IPS-15b (cell line): ENCODE data around the gene DCP1B.
A peak's percentile ranks its signal among the peaks of the same experiment; 100 is the strongest.

Experiments used
- H3K27me3 ChIP-seq: one replicate; pipeline ENCODE4 v1.6.1; 2013; ENCODE audit warnings: low read length; ENCODE audit not compliant: control insufficient read depth, insufficient read depth
- H3K36me3 ChIP-seq: one replicate; pipeline ENCODE4 v1.6.1; 2013; ENCODE audit warnings: low read length; ENCODE audit not compliant: control insufficient read depth, insufficient read depth
- H3K4me1 ChIP-seq: one replicate; pipeline ENCODE4 v1.6.1; 2013; ENCODE audit warnings: mild to moderate bottlenecking, low read length; ENCODE audit not compliant: control insufficient read depth, insufficient read depth
- H3K4me3 ChIP-seq: one replicate; pipeline ENCODE4 v1.5.1; 2013; ENCODE audit warnings: low read depth, low read length
- H3K9ac ChIP-seq: one replicate; pipeline ENCODE4 v1.6.1; 2013; ENCODE audit warnings: low read depth, mild to moderate bottlenecking, low read length
- H3K9me3 ChIP-seq: one replicate; pipeline ENCODE4 v1.6.1; 2013; ENCODE audit warnings: mild to moderate bottlenecking, low read length; ENCODE audit not compliant: control insufficient read depth, insufficient read depth

Gene DCP1B

DNA sequence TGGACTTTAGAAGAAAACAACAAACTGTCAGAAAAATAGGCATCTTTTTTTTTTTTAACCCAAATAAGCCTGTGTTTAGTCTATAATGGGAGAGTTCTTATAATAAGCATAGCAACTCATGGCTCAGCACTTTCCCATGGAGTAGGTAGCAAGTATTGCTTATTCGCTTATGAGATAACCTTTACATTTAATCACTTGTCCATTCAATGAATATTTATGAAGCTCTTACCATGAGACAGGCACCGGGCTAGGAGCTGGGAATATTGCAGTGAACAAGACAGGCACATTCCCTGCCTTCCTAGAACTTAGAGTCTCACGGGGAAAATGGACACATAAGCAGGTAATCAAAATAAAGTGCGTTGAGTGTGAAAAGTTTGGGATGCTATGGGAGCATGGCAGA, 10.0 kb upstream of the DCP1B start:
- peaks cover 7% of the 10 kb centered on the region for H3K4me1 ChIP-seq
- H3K36me3 ChIP-seq = no peaks in the 10 kb centered on the region
- H3K27me3 ChIP-seq = no peaks in the 10 kb centered on the region
- no peak overlapping the region for H3K4me3 ChIP-seq
- H3K9ac ChIP-seq = no peak overlapping the region
- no peaks in the 10 kb centered on the region for H3K9me3 ChIP-seq

- Histone ChIP-seq H3K4me1 (peaks cover 8% of the 10 kb centered on the region), H3K36me3 (no peaks in the 10 kb centered on the region), H3K9me3 (no peaks in the 10 kb centered on the region), H3K27me3 (no peaks in the 10 kb centered on the region), H3K4me3 (no peak overlapping the region), H3K9ac (no peak overlapping the region)
Observed at GRCh38 chr12:2013527-2014223, 9.4 kb upstream of the DCP1B start.

GRCh38 chr12:2013086-2013485, 8.8 kb upstream of the DCP1B start:
- Histone ChIP-seq H3K27me3 (no peaks in the 10 kb centered on the region), H3K36me3 (no peaks in the 10 kb centered on the region), H3K4me3 (no peak overlapping the region), H3K9me3 (no peaks in the 10 kb centered on the region), H3K4me1 (peaks cover 8% of the 10 kb centered on the region), H3K9ac (no peak overlapping the region)

DNA sequence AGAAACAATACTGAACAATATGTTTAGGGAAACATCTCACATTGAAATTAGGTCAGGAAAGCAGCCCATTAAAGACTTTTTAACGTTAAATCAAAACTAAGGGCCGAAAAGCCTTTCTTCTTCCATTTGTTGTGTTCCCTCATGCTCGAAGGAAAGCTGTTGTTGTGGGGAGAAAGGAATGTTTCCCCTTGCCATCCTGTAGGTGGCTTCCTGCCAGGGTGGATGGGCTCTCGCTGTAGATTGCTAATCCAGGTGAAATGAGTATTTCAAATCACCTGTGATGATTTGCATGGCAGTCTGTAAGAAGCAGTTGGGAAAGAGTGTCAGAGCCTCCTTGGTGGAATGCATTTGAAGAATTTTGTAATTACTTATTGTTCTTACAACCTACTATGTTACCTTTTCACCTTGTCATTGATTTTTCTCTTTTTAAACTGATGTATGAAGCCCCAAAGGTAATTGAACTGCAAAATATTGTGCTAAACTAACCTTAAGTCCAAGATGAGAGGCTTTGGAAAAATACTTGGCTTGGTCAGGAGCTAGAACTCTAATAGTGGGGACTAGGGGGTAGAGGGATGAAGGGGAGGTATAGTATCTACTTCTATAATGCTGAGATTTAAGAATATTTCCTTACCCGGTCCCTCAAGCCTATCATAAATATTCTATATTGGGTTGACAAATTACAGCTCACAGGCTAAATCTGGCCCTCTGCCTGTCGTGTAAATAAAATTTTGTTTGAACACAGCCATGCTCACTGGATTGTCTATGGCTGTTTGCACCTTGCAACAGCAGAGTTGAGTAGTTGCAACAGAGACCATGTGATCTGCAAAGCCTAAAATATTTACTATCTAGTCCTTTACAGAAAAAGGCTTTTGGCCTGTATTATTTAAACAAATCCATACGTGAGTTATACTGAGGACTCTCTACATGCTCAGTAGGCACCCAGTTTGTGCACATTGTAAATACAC, 7.7 kb upstream of the DCP1B start:
- H3K9ac ChIP-seq = no peak overlapping the region
- no peak overlapping the region for H3K4me3 ChIP-seq
- peaks cover 8% of the 10 kb centered on the region for H3K4me1 ChIP-seq
- H3K27me3 ChIP-seq = no peaks in the 10 kb centered on the region
- no peaks in the 10 kb centered on the region for H3K9me3 ChIP-seq
- no peaks in the 10 kb centered on the region for H3K36me3 ChIP-seq

- Histone ChIP-seq H3K27me3 (no peaks in the 10 kb centered on the region), H3K9me3 (no peaks in the 10 kb centered on the region), H3K4me1 (peaks cover 8% of the 10 kb centered on the region)
Observed at GRCh38 chr12:2009623-2010022, 5.4 kb upstream of the DCP1B start.

DNA sequence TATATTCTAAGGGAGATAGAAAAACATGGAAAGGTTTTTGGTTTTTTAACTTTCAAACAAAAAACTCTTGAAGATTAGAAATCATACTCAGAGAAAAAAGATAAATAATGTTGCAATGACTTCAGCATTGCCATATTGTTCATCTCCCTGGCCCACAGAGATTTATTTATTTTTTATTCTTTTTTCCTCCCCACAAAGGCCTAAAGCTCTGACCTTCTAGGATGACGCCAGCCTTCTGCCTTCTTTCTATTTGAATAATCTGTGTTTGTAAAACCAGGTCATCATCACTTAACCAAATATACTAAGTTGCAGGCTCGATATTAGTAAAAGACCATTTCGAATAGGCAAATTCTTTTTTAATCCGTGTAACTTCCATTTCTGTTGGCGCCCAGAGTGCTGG, 4.4 kb upstream of the DCP1B start:
- H3K9me3 ChIP-seq = no peaks in the 10 kb centered on the region
- no peak overlapping the region for H3K4me3 ChIP-seq
- no peaks in the 10 kb centered on the region for H3K27me3 ChIP-seq
- H3K9ac ChIP-seq = no peak overlapping the region
- H3K4me1 ChIP-seq = peaks cover 8% of the 10 kb centered on the region
- no peaks in the 10 kb centered on the region for H3K36me3 ChIP-seq

More at GRCh38 chr12:2009623-2010022, 5.4 kb upstream of the DCP1B start:
- H3K9ac ChIP-seq = no peak overlapping the region
- no peaks in the 10 kb centered on the region for H3K36me3 ChIP-seq
- no peak overlapping the region for H3K4me3 ChIP-seq

DNA sequence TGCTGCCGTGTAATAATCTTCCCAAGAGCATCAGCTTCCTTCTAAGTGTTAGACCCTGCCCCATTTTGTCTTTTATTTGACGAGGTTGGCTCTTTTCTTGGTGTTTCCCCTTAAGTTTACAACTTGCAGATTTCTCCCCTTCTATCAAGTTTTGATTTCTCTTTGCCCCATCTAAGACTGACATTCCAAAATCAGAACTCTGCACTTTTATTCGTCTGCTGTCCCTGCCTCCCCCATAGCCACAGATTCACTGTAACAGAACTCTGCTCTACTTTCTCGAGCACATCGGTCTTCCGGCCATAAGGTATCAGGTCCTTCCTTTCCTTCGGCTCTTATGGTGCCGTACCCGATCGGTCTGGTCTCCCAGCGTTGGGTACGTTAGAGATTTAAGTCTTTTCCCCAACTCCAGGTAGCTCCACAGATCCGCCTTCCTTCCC, 563 bp downstream of the DCP1B start:
- H3K9ac ChIP-seq = peak overlapping the region; percentile 81
- H3K9me3 ChIP-seq = no peaks in the 10 kb centered on the region
- H3K4me1 ChIP-seq = peaks cover 8% of the 10 kb centered on the region
- no peaks in the 10 kb centered on the region for H3K36me3 ChIP-seq
- H3K4me3 ChIP-seq = peak overlapping the region; percentile 94
- H3K27me3 ChIP-seq = no peaks in the 10 kb centered on the region

DNA sequence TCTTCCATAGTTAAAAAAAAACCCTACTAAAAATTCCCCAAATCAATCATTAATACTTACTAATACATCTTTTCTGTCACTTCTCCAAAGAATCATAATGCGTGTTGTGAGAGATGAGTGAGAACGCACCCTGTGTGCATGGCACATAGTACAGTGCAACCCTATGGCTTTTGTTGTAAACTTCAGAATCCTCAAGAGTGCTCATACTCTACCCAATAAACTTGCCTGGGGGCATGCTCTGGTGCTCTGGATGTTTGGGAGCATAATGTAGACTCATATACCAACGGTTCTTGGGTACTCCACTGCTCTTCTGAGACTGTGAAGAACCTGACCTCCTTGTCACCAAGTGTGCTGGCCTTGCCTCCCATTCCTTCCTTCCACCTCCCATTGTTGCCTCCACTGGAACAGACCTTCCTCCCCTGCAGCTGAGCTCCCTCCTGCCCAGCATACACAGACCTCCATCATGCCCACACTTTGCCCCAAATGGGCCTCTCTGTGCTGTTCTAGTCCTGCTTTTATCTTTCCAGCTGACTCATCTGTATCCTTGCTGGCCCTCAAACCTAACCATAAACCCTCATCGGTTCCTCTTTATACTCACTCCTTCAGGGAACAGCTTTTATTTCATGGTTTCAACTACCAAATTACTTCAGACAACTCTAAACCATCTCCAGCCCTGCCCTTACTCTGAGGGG, 8.9 kb downstream of the DCP1B start:
- Histone ChIP-seq H3K4me3 (no peak overlapping the region), H3K27me3 (no peaks in the 10 kb centered on the region), H3K9ac (no peak overlapping the region), H3K36me3 (no peaks in the 10 kb centered on the region), H3K4me1 (peaks cover 21% of the 10 kb centered on the region), H3K9me3 (no peaks in the 10 kb centered on the region)

DNA sequence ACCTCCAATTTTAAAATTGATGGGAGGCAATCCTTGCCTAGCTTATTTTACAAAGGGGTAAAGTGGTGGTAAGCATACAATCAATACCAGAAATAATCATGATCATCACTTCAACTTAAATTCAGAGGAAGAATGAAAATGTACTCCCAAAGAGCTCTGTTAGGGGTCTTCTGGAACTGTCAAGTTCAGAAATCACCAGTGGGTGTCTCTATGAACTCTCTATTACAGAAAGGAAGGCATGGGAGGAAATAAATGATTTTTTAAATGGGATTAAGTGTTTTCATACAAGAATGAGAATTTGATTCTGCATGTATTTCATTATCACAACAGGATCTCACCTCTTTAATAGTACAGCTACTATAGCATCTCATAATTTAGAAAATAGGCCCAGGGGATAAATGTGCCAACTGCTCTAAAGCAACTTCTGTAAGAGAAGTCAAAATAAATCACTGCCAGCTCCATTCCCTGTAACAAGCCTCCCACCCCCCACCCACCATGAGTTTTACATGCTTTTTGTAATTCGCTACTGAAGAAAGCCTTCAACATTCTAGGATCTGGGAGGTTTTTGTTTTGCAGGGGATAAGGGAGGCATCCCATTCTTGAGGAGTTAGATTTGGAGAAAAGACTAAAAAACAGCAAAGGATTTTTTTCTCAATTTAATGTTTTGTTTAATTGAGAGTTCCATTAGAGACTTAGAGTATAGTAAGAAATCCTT, 9.7 kb downstream of the DCP1B start:
- H3K9ac ChIP-seq = no peak overlapping the region
- no peak overlapping the region for H3K4me3 ChIP-seq
- no peaks in the 10 kb centered on the region for H3K36me3 ChIP-seq
- H3K4me1 ChIP-seq = peaks cover 21% of the 10 kb centered on the region
- H3K27me3 ChIP-seq = no peaks in the 10 kb centered on the region
- H3K9me3 ChIP-seq = no peaks in the 10 kb centered on the region

GRCh38 chr12:1993871-1994371, 10.3 kb downstream of the DCP1B start:
- Histone ChIP-seq H3K4me3 (no peak overlapping the region), H3K4me1 (peaks cover 21% of the 10 kb centered on the region), H3K27me3 (no peaks in the 10 kb centered on the region), H3K9ac (no peak overlapping the region), H3K9me3 (no peaks in the 10 kb centered on the region), H3K36me3 (no peaks in the 10 kb centered on the region)

DNA sequence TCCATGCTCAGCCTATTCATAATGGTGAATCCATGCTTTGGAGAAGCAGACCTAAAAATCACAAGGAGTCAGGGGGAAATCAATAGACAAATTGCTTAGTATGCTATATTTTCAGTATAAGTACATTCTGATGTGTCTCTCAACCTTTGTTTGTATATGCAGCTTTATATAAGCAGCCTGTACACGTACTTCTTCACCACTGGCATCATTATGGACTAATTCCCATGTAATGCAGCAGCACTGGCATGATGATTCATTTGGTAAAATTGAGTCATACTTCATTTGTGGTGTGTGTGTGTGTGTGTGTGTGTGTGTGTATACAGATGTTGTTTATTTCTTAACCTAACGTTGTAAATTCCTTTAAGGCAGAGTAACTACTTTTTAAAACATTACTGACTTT, 10.9 kb downstream of the DCP1B start:
- no peak overlapping the region for H3K4me3 ChIP-seq
- no peaks in the 10 kb centered on the region for H3K9me3 ChIP-seq
- no peaks in the 10 kb centered on the region for H3K27me3 ChIP-seq
- no peak overlapping the region for H3K9ac ChIP-seq
- H3K36me3 ChIP-seq = no peaks in the 10 kb centered on the region
- H3K4me1 ChIP-seq = peaks cover 17% of the 10 kb centered on the region
